Coronary artery (tissue), 2 donors: ENCODE data around the gene MAP3K7.

ENCODE experiments used
- DNase-seq: peaks from one replicate; pipeline ENCODE4 v3.0.0-alpha.2; 2017; ENCODE audit warnings: low spot score
- H3K27ac ChIP-seq, 2 donors: fragments of 200-600 bp; sonication (generic); one replicate each; pipeline ENCODE4 v1.5.1; 2016 to 2019
- H3K4me3 ChIP-seq: fragments of 200-600 bp; sonication (generic); 2 replicates; pipeline ENCODE4 v1.5.1; 2016; ENCODE audit warnings: mild to moderate bottlenecking, moderate library complexity
- CTCF ChIP-seq: fragments of 200-600 bp; sonication (generic); IDR thresholded peaks from one replicate; pipeline ENCODE4 v1.5.1; 2019; ENCODE audit warnings: antibody characterized with exemption

MAP3K7 gene

DNA sequence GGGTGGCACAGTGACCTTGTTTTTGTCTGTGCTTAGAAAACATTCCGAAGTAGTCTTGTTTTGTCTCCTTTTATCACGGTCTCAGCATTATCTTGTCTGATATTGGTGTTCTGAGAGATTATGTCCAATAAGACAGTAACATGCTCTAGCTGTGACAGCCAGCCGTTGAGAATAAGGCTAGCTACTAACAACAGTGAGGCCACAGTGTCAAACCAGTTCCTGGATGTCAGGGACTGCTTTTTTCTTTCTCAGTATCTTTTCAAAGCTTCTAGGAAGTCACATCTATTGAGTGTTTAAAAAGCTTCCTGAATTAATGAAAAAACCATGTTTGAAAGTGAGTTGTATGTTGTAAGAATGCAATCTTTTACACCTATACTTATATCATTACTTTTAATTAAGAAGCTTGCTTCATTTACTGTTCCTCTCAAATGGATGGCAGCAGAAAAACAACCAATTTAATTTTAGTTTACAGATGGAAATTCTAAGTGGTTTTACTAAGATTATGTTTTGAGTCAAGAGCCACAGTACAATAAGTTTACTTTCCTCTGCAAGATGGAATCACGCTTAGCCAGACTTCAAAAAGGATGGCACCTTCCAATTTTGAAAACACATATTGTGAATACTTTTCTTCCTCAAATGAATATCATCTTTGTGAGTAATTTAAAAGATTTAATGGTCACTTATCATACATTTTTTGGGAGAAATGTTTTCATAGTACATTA lies 53.1 kb downstream of the MAP3K7 start:
- Histone ChIP-seq H3K27ac (no peak overlapping the region), H3K4me3 (no peak overlapping the region)
- TF ChIP-seq CTCF = no peak
- DNase-seq = no peak

DNA sequence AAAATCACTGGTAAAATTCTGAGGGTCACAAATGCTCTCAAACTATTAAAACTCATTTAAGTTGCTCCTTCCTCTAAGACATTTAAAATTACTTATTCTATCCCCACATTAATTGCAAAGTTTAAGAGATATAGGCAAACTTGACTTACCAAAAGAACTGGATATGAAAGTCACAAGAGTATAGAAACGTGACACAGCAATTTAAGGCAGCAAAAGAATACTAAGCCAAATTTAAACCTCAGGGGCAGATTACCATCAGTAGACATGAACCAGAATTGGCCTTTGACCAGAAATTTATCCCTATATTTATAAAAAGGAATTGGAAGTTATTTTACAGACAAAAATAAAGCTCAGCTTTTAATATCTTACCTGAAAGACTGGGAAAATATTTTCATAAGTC lies 56.0 kb downstream of the MAP3K7 start:
- DNase-seq = no peak
- no peak overlapping the region for H3K27ac ChIP-seq
- H3K4me3 ChIP-seq = no peak overlapping the region
- TF ChIP-seq CTCF = no peak

GRCh38 chr6:90525421-90525820 lies 61.5 kb downstream of the MAP3K7 start:
- no peak overlapping the region for H3K4me3 ChIP-seq
- no peak overlapping the region for H3K27ac ChIP-seq
- DNase-seq = no peak
- no peak for TF ChIP-seq CTCF

- H3K4me3 ChIP-seq = no peak overlapping the region
- DNase-seq = no peak
- H3K27ac ChIP-seq = no peak overlapping the region
- TF ChIP-seq CTCF = no peak
Measured at GRCh38 chr6:90523779-90524310, 63.0 kb downstream of the MAP3K7 start.

DNA sequence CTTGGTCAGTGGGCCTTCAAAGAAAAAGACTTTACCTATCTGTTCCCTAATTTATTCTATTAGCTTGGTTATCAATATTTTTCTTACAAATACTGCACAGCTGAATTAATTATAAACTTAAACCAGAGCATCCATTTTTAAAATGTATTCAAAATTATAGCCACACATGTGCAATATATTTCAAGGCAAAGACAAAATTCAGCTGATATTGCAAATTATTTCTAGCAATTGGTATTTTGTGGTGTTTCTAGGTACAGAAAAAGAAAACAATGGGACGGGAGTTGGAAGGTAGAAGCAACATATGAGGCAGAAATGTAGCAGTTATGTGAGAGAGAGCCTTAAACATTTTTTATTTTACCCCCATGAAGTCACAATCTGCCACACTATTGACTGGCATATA lies 64.9 kb downstream of the MAP3K7 start:
- Histone ChIP-seq H3K27ac (no peak overlapping the region), H3K4me3 (no peak overlapping the region)
- DNase-seq = no peak
- no peak for TF ChIP-seq CTCF

DNA sequence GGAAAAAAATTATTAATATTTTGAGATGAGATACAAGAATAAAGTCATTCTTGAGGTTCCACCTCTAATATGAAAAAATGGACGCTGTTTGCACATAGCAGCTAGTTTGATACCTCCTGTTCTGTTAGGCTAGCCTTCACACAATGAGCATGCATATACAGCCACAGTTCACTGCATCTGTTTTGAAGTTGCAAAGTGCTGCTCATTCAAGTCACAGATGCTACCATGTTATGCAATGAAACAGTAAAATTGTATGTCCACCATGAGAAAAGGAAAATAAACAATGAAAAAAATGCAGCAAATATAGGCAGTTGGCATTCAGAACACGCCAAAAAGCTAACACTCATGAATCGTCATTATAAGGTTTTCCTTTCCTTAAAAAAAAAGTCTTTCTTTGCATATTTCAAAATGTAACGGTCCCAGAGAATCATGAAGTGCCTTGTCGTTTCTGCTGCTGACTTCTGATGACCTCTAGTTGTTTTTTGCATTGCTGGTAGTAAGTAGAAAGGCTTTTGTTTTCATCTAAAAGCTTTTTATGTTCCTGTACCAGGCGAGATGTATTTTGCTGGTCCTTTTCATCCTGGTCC lies 70.7 kb downstream of the MAP3K7 start:
- no peak for TF ChIP-seq CTCF
- Histone ChIP-seq H3K27ac (no peak overlapping the region), H3K4me3 (no peak overlapping the region)
- DNase-seq = no peak

GRCh38 chr6:90514496-90514895 lies 72.4 kb downstream of the MAP3K7 start:
- TF ChIP-seq CTCF = no peak
- no peak overlapping the region for H3K27ac ChIP-seq
- H3K4me3 ChIP-seq = no peak overlapping the region
- no peak for DNase-seq
